H9 (cell line): ENCODE data around the gene HHEX. TPM values are rescaled to one million over a fixed set of nuclear protein-coding genes. Genes with fewer than 3 reads are reported as not detected.

Experiments used
- DNase-seq: peaks from one replicate; pipeline ENCODE4 v3.0.0-alpha.2; 2017
- H2AFZ ChIP-seq: one replicate; pipeline ENCODE4 v1.6.1; 2013; ENCODE audit warnings: mild to moderate bottlenecking, low read length, control low read depth, moderate library complexity
- H2AK5ac ChIP-seq: 2 replicates; pipeline ENCODE4 v1.6.1; 2013; ENCODE audit warnings: low read length, control low read depth, mixed read lengths; ENCODE audit not compliant: insufficient read length
- H2BK120ac ChIP-seq: one replicate; pipeline ENCODE4 v1.6.1; 2013; ENCODE audit warnings: low read depth, mild to moderate bottlenecking, low read length, control low read depth, inconsistent platforms; ENCODE audit not compliant: poor library complexity, severe bottlenecking
- H2BK12ac ChIP-seq: 2 replicates; pipeline ENCODE4 v1.6.1; 2013; ENCODE audit warnings: low read length, control low read depth, mixed read lengths, low read depth; ENCODE audit not compliant: insufficient read length
- H2BK15ac ChIP-seq: 2 replicates; pipeline ENCODE4 v1.6.1; 2013; ENCODE audit warnings: low read depth, low read length, control low read depth
- H2BK20ac ChIP-seq: one replicate; pipeline ENCODE4 v1.6.1; 2013; ENCODE audit warnings: low read depth, mild to moderate bottlenecking, low read length, control low read depth, inconsistent platforms; ENCODE audit not compliant: poor library complexity, severe bottlenecking
- H2BK5ac ChIP-seq: 2 replicates; pipeline ENCODE4 v1.6.1; 2013; ENCODE audit warnings: low read length, control low read depth, mixed read lengths; ENCODE audit not compliant: insufficient read length
- H3K14ac ChIP-seq: 2 replicates; pipeline ENCODE4 v1.6.1; 2013; ENCODE audit warnings: low read length, control low read depth; ENCODE audit not compliant: insufficient read depth
- H3K18ac ChIP-seq: 2 replicates; pipeline ENCODE4 v1.6.1; 2013; ENCODE audit warnings: low read depth, mild to moderate bottlenecking, mixed read lengths, low read length, control low read depth; ENCODE audit not compliant: insufficient read length
- H3K23ac ChIP-seq: 2 replicates; pipeline ENCODE4 v1.6.1; 2013; ENCODE audit warnings: low read length, control low read depth, mixed read lengths, low read depth; ENCODE audit not compliant: insufficient read length
- H3K23me2 ChIP-seq: 2 replicates; pipeline ENCODE4 v1.6.1; 2013; ENCODE audit warnings: low read depth, mild to moderate bottlenecking, mixed read lengths, low read length, control low read depth; ENCODE audit not compliant: insufficient read length, poor library complexity, severe bottlenecking
- H3K27ac ChIP-seq: 2 replicates; pipeline ENCODE4 v1.5.1; 2013; ENCODE audit warnings: low read length, control low read depth, mixed read lengths, low read depth; ENCODE audit not compliant: insufficient read length
- H3K27me3 ChIP-seq: 2 replicates; pipeline ENCODE4 v1.6.1; 2013; ENCODE audit warnings: low read length, control low read depth, inconsistent platforms; ENCODE audit not compliant: insufficient read depth
- H3K4ac ChIP-seq: 2 replicates; pipeline ENCODE4 v1.6.1; 2013; ENCODE audit warnings: low read depth, mild to moderate bottlenecking, control low read depth, inconsistent platforms, low read length, moderate library complexity
- H3K4me1 ChIP-seq: 2 replicates; pipeline ENCODE4 v1.6.1; 2013; ENCODE audit warnings: low read length, control low read depth, inconsistent platforms; ENCODE audit not compliant: insufficient read depth
- H3K4me2 ChIP-seq: 2 replicates; pipeline ENCODE4 v1.6.1; 2013; ENCODE audit warnings: low read length, control low read depth, mixed read lengths; ENCODE audit not compliant: insufficient read length, insufficient read depth
- H3K56ac ChIP-seq: 2 replicates; pipeline ENCODE4 v1.6.1; 2013; ENCODE audit warnings: low read depth, mild to moderate bottlenecking, mixed read lengths, low read length, control low read depth; ENCODE audit not compliant: insufficient read length
- H3K79me1 ChIP-seq: 2 replicates; pipeline ENCODE4 v1.6.1; 2013; ENCODE audit warnings: low read depth, mild to moderate bottlenecking, moderate library complexity, low read length, control low read depth, inconsistent platforms; ENCODE audit not compliant: insufficient read depth, poor library complexity, severe bottlenecking
- H3K79me2 ChIP-seq: 2 replicates; pipeline ENCODE4 v1.6.1; 2013; ENCODE audit warnings: low read length, control low read depth, inconsistent platforms; ENCODE audit not compliant: insufficient read depth
- H3K9ac ChIP-seq: 2 replicates; pipeline ENCODE4 v1.6.1; 2013; ENCODE audit warnings: low read length, control low read depth, mixed read lengths; ENCODE audit not compliant: insufficient read length; ENCODE audit errors: extremely low read depth
- H3K9me3 ChIP-seq: one replicate; pipeline ENCODE4 v1.6.1; 2013; ENCODE audit warnings: low read depth, low read length, inconsistent platforms; ENCODE audit not compliant: control insufficient read depth
- H3T11ph ChIP-seq: one replicate; pipeline ENCODE4 v1.6.1; 2013; ENCODE audit warnings: mild to moderate bottlenecking, low read length, control low read depth, inconsistent platforms
- H4K20me1 ChIP-seq: one replicate; pipeline ENCODE4 v1.6.1; 2013; ENCODE audit not compliant: control insufficient read depth, insufficient read length, insufficient read depth
- H4K5ac ChIP-seq: 2 replicates; pipeline ENCODE4 v1.6.1; 2013; ENCODE audit warnings: low read depth, mild to moderate bottlenecking, mixed read lengths, low read length, control low read depth; ENCODE audit not compliant: insufficient read length
- H4K8ac ChIP-seq: replicated peaks from 2 replicates; pipeline ENCODE4 v1.6.1; 2013; ENCODE audit warnings: low read length, control low read depth, mixed read lengths, low read depth; ENCODE audit not compliant: insufficient read length
- H4K91ac ChIP-seq: 2 replicates; pipeline ENCODE4 v1.6.1; 2013; ENCODE audit warnings: low read depth, mild to moderate bottlenecking, moderate library complexity, mixed read lengths, low read length, control low read depth; ENCODE audit not compliant: insufficient read length
- H3K27ac Mint-ChIP-seq, 3 experiments: 2 replicates in 2 of 3; 3 replicates in 1 of 3; pipeline ENCODE4 v1.8.0; 2020 to 2021; ENCODE audit warnings: mixed read lengths in 3 of 3, mild to moderate bottlenecking in 1 of 3, moderate library complexity in 1 of 3
- H3K27me3 Mint-ChIP-seq: 2 replicates; pipeline ENCODE4 v1.8.0; 2021; ENCODE audit warnings: low read depth, mild to moderate bottlenecking, moderate library complexity, mixed read lengths
- H3K36me3 Mint-ChIP-seq, 3 experiments: 2 replicates in 2 of 3; 3 replicates in 1 of 3; pipeline ENCODE4 v1.8.0; 2020 to 2021; ENCODE audit warnings: low read depth in 3 of 3, mixed read lengths in 3 of 3; ENCODE audit not compliant: insufficient read depth in 1 of 3
- H3K4me1 Mint-ChIP-seq, 2 experiments: 2 replicates each; pipeline ENCODE4 v1.8.0; 2020; ENCODE audit warnings: mixed read lengths in 2 of 2
- H3K4me3 Mint-ChIP-seq, 2 experiments: 2 replicates in 1 of 2; 3 replicates in 1 of 2; pipeline ENCODE4 v1.8.0; 2020 to 2021; ENCODE audit warnings: mild to moderate bottlenecking in 2 of 2, mixed read lengths in 2 of 2, moderate library complexity in 1 of 2
- H3K9me3 Mint-ChIP-seq, 2 experiments: 2 replicates in 1 of 2; 3 replicates in 1 of 2; pipeline ENCODE4 v1.8.0; 2020; ENCODE audit warnings: mild to moderate bottlenecking in 2 of 2, mixed read lengths in 2 of 2, moderate library complexity in 1 of 2
- CTCF ChIP-seq: fragments of 200-600 bp; sonication (generic); conservative IDR thresholded peaks from 3 replicates; pipeline ENCODE4 v1.8.0; 2021; ENCODE audit warnings: antibody characterized with exemption, mild to moderate bottlenecking
- WGBS: extraction: QIAGEN DNeasy Blood & Tissue Kit; methylation state at CpG from one replicate; pipeline ENCODE4 v1.1.7; 2013; ENCODE audit warnings: missing lambda C conversion rate, low lambda C conversion rate, mixed read lengths; ENCODE audit not compliant: insufficient read length; ENCODE audit errors: extremely low coverage; 5-methylcytosine and 5-hydroxymethylcytosine counted together
- total RNA-seq: library from RNA; stranded (reverse); gene quantifications from 2 replicates; pipeline ENCODE4 v1.2.1, GENCODE V29; 2021

HHEX gene
- total RNA-seq, 1 experiment from 2014 or later = 2.2 TPM

- Histone ChIP-seq H2BK5ac (no peak overlapping the region), H3K23ac (no peak overlapping the region), H3K4me1 (no peaks in the 10 kb centered on the region; the same call in 1 of the 2 replicates), H3K27ac (no peak overlapping the region), H4K91ac (no peak overlapping the region), H4K5ac (no peak overlapping the region), H3K4ac (no peak overlapping the region), H3K79me1 (no peaks in the 10 kb centered on the region), H3K23me2 (peaks cover 40% of the 10 kb centered on the region), H2AFZ (no peak overlapping the region), H3K79me2 (no peaks in the 10 kb centered on the region), H2AK5ac (no peak overlapping the region), H3K14ac (no peak overlapping the region), H3K27me3 (peaks cover 58% of the 10 kb centered on the region), H3K56ac (no peak overlapping the region), H3K4me2 (no peak overlapping the region), H2BK12ac (no peak overlapping the region), H2BK15ac (no peak overlapping the region), H4K20me1 (no peaks in the 10 kb centered on the region), H3K9ac (no peak overlapping the region), H2BK120ac (no peak overlapping the region), H3T11ph (no peak overlapping the region), H3K18ac (no peak overlapping the region), H3K9me3 (no peaks in the 10 kb centered on the region), H2BK20ac (no peak overlapping the region), H4K8ac (no peak overlapping the region)
- no peak for TF ChIP-seq CTCF
- no peak overlapping the region for H3K27ac Mint-ChIP-seq
- WGBS = no CpG with 5 or more reads among the region's 1 CpG
- H3K4me1 Mint-ChIP-seq = peaks cover 32 to 38% of the 10 kb centered on the region in 2 experiments
- H3K36me3 Mint-ChIP-seq = peaks cover 0 to 5% (median 0%) of the 10 kb centered on the region in 3 experiments; a peak in 2 of 7 replicates
- H3K4me3 Mint-ChIP-seq = no peak overlapping the region
- H3K27me3 Mint-ChIP-seq = peaks cover 93% of the 10 kb centered on the region
- DNase-seq = no peak
- peaks cover 0 to 2% of the 10 kb centered on the region in 2 experiments; a peak in 2 of 5 replicates for H3K9me3 Mint-ChIP-seq
These were observed 3.8 kb downstream of the HHEX start for GRCh38 chr10:92693534-92693893.
